Thyroid gland (tissue), 4 donors: Measurements from ENCODE around the gene SAMD7.

ENCODE experiments used
- CTCF ChIP-seq, 6 experiments: fragments of 200-600 bp in 3 of 6; fragments of 450-650 bp in 3 of 6; sonication (generic) in 3 of 6; IDR thresholded peaks; one replicate each; pipeline ENCODE4 v1.5.1; 2016 to 2019; ENCODE audit warnings: antibody characterized with exemption in 6 of 6, mild to moderate bottlenecking in 2 of 6, inconsistent platforms in 1 of 6, moderate library complexity in 1 of 6
- POLR2A ChIP-seq, 2 donors: fragments of 450-650 bp; IDR thresholded peaks; one replicate each; pipeline ENCODE4 v1.6.1; 2017; ENCODE audit warnings: antibody characterized with exemption in 2 of 2, mild to moderate bottlenecking in 2 of 2, moderate library complexity in 1 of 2

- TF ChIP-seq CTCF (IDR thresholded peaks at IDR 0.05) (no peak), POLR2A (IDR thresholded peaks at IDR 0.05) (no peak)
Observed at GRCh38 chr3:169891886-169892285, 19.5 kb upstream of the SAMD7 start.
